Right lung (tissue), 5 donors: Measurements from ENCODE around the gene RASL10A. TPM values are rescaled to one million over a fixed set of nuclear protein-coding genes. Genes with fewer than 3 reads are reported as not detected.
A peak's percentile ranks its signal among the peaks of the same experiment; 100 is the strongest.

Experiments
- DNase-seq, 2 donors: peaks; one replicate each; pipeline ENCODE4 v3.0.0-alpha.2; 2013
- polyA plus RNA-seq, 5 donors: library from polyadenylated mRNA; unstranded; fragments of 120-200 nt; gene quantifications; one replicate each; pipeline versions ENCODE4 v1.2.1 to v1.2.3, GENCODE V29; 2013; ENCODE audit warnings: inconsistent platforms in 1 of 5, low replicate concordance in 1 of 5; ENCODE audit not compliant: insufficient read length in 5 of 5, insufficient read depth in 1 of 5

Gene RASL10A
- polyA plus RNA-seq, 5 donors = 0.33 to 0.64 (median 0.39) TPM; not detected in 1

DNA sequence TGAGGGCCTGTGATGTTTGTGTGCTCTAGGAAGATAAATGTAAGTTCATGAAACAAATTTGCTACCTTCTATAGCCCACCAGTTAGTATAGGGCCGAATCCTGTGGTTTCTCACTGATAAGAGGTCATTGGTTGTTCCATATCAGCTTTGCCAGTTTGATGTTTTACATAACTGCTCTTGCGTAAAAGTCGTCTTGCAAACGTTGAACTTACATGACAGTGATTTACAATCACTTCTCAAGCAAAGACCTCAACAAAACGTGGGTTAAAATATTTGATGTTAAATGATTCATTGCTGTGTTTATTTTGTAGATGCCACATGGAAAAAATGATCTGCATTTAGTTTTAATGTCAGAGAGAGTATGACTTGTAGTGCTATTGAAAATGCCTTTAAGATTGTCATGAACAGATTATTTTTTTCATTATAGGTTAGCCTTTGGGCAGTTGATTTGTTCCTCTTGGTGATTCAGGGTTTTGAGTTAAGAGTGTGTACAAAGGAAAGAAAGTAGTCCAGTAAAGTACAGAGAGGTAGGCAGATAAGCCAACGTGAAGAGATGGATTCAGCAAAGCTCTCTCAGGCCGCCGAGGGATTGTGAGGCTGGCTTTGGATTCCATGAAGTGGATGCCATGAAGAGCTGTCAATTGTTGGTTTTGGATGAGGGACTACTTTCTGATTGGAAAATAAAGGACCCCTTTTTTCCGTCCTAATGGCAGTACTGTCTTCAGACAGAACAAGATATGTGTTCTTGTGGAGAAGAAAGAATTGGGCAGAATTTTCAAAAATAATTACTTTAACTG lies 44.8 kb downstream of the RASL10A start:
- DNase-seq = no peak

DNA sequence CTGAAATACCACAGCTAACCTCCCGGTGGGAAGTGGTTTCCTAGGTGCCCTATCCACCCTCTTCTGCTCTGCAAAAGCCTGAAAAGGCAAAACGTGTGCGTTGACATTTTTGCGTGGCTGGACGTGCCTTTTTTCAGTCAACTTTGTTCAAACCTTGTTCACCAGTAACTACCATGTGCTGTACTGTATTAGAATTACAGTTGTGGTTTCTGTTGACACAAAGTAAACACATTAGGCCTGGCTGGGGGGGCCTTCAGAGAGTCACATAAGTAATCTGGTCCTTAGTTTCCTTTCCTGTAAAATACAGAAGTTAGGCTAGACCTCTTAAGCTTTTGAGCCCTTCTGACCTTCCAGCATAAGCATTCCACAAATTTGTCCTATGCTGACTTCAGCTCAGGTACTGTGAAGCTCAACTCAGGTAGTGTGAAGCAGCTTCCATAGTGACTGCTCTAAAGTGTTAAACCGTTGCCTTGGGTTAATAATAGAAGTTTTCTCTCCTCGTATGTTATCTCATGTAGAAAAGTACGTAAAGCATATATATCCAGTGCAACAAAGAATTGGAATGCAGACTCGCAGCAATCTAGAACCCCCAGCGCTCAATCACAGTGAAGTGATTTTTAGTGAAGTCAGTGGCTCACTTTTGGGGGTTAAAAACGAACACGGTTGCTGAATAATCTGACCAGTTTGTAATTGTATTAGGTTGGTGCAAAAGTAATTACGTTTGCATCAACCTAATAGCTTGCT lies 45.6 kb downstream of the RASL10A start:
- DNase-seq = no peak

- no peak for DNase-seq
Measured at GRCh38 chr22:29269230-29269604, 46.3 kb downstream of the RASL10A start.

GRCh38 chr22:29268511-29269229 lies 46.8 kb downstream of the RASL10A start:
- peak; percentile 71 to 75 for DNase-seq

DNA sequence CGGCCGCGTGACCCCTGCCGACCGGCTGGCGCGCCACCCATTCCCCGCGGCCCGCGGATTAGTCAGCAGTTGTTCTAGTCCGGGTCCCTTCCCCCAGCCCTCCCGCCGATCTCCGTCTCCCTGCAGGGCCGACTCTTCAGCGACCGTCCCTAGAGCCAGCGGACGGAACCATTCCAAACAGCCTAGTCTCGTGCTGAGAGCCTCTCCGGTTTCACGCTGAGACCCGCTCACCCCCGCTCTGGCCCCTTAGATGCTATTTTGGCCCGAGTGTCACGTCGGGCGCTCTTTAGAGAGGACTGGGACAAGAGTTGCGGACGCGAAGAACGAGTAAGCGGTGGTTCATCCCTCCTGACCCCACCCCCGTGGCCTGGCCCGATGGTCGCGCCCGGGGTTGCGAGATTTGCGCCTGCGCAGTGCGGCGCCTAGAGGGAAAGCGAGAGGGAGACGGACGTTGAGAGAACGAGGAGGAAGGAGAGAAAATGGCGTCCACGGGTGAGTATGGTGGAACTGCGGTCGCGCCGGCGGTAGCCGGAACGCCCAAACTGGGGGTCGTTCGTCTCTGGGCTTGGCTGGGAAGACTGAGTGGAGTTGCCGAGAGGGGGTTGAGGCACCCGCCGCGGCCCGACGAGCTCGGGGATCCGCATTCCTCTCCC lies 47.5 kb downstream of the RASL10A start, which contains the start of the genes EWSR1 and RHBDD3:
TSS of gene EWSR1 (plus strand) at position 411 of the 653 bp plus-strand sequence. CDS start at position 480, 69 bp downstream.
TSS of gene RHBDD3 (minus strand) at position 124 of the 653 bp plus-strand sequence. CDS start 2,355 bp downstream, outside the sequence.
- DNase-seq = peak; percentile 96 to 97

- no peak for DNase-seq
Measured at GRCh38 chr22:29267462-29267857, 48.0 kb downstream of the RASL10A start.

DNA sequence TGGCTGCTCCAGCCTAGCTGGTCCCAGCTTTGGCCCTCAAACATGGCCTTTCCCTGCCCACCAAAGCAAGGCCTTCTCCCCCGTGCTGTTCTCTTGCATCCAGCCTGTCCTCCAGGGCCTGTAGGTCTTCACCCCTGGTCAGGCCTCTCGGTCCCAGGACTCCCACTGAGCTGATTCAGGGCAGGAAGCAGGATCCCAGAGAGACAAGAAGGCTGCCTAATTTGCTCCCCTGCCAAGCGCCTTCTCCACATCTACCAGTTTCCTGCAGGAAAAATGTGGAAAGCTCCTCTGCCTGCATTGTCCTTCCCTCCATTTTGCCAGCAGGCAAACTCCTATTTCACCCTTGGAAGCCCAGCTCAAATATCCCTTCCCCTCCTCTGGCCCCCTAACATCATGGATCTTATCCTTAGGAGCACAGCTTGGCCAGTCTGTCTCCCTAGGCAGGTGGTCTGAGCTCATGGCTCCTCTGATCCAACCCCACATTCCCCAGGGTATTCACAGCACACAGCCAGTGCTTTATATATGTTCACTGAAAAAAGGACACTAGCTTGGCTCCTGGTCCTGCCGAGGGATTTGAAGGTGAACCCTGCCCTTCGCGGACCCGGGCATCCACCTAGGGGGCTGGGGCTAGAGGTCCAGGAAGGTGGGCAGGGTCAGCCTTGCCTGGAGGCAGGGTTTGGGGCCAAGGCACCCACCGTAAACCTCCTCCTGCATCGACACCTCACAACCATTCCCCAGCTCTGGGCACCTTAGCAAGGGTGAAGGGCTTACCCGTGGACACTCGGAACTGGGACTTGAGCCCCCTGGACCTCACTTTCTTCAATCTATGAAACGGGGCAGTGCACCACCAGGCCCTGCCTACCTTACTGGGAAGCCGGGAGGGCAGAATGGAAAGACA lies 48.7 kb downstream of the RASL10A start:
- DNase-seq = no peak

DNA sequence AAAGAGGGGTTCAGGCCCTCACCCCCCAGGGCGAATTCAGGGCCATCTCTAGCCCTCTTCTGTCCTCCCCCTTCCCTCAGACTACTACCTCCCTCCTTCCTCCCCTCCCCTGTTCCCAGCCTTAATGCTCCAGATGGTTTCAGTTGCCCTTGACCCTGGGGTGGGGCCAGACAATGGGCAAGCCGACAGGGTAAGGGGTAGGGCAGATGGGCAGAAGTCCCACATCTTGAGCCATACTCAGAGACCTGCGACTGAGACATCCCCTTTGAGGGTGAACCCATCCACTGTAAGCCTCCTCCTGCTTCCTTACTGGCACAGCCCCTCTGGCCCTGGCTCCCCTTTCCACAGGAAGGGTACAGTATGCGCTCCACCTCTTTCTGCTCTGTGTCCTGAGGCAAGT lies 49.6 kb downstream of the RASL10A start:
- DNase-seq = no peak

DNA sequence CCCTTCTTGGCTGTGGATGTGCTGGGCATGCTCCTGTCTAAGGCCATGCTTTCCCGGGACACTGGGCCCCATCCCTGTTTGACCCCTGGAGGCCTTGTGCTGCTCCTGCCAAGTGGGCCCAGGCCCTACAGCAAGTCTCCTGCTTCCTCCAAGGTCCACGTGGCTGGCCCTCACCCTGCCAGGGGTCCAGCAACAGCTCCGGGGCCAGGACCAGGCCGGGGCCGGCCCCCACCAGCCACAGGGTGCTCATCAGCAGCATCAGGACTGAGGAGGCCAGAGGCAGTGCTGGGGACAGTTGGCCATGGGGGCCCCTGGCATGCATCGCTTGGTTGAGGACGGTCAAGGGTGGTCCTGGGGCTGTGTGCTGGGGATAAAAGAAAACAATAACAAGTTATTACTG lies 50.2 kb downstream of the RASL10A start:
- no peak for DNase-seq

DNA sequence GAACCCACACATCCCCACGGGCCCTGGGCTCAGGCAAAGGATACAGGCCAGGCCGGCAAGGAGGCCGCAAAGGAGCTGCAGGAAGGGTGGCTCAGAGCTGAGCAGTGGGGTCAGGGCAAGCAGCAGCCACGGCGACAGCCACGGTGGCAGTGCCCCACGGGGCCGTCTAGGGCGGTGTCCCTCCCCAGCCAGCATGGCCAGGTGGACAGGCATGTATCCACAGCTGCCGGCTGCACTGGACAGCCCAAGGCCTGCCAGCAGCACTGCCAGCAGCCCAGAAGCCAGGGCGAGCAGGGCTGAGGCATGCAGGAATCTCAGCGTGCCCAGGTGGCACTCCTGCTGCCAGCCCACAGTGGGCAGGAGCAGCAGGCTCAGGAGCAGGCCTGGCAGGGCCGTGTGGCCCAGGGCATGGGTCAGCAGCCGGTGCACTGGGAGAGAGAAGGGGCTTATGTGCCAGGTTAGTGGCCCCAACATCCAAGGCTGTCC lies 51.7 kb downstream of the RASL10A start:
- no peak for DNase-seq

Other genes with a start within 250 kb of the RASL10A start
- 10 to 100 TPM; 25.1 to 43.9 (median 33.8) TPM for gene KREMEN1, start 242.7 kb downstream of the RASL10A start, polyA plus RNA-seq
- 100 to 1,000 TPM in 1 of 5 donors, 10 to 100 TPM in 4; 66.2 to 124 (median 89.7) TPM for gene EMID1, start 109.8 kb downstream of the RASL10A start, polyA plus RNA-seq
- 10 to 100 TPM; 23.2 to 48.0 (median 33.5) TPM for gene RHBDD3, start 47.7 kb downstream of the RASL10A start, polyA plus RNA-seq
- 100 to 1,000 TPM; 313 to 369 (median 340) TPM for gene EWSR1, start 47.4 kb downstream of the RASL10A start, polyA plus RNA-seq
- gene GAS2L1, start 9.0 kb downstream of the RASL10A start, polyA plus RNA-seq = 10 to 100 TPM in 1 of 5 donors, 1 to 10 TPM in 4; 5.2 to 11.1 (median 7.2) TPM
- 10 to 100 TPM; 27.6 to 39.1 (median 33.7) TPM for gene AP1B1, start 72.9 kb upstream of the RASL10A start, polyA plus RNA-seq
- under 1 TPM in 2 of 5 donors, not detected in 3; 0.12 to 0.38 TPM for gene RFPL1, start 122.9 kb upstream of the RASL10A start, polyA plus RNA-seq
- 1 to 10 TPM; 3.5 to 5.6 (median 4.5) TPM for gene NEFH, start 164.5 kb upstream of the RASL10A start, polyA plus RNA-seq
- 10 to 100 TPM; 27.2 to 45.9 (median 35.6) TPM for gene THOC5, start 238.1 kb upstream of the RASL10A start, polyA plus RNA-seq